Pancreas (tissue), 10 donors: ENCODE data around the gene BRICD5. TPM values are rescaled to one million over a fixed set of nuclear protein-coding genes. Genes with fewer than 3 reads are reported as not detected.

Experiments
- ATAC-seq, 4 donors: fragments of 200-7000 bp; cut with Tn5 transposase; one replicate each; pipeline versions ENCODE4 v1.8.0 to v1.9.1; 2020; ENCODE audit warnings: mild to moderate bottlenecking in 4 of 4, moderate library complexity in 4 of 4
- DNase-seq, 6 donors: peaks; one replicate each; pipeline ENCODE4 v3.0.0-alpha.2; 2020
- FAIRE-seq: peaks from 2 replicates; lab custom pipeline; 2012; peaks lifted over from hg19 to GRCh38; lab: Jason Lieb, UNC
- H3K27ac ChIP-seq, 4 donors: fragments of 200-600 bp; sonication (generic); 1 replicate in 3 of 4; 2 replicates in 1 of 4; pipeline versions ENCODE4 v1.5.0 to v1.8.0; 2020
- H3K27me3 ChIP-seq, 4 donors: fragments of 200-600 bp; one replicate each; pipeline ENCODE4 v1.8.0; 2021
- H3K36me3 ChIP-seq, 3 donors: fragments of 200-600 bp; sonication (generic) in 1 of 3; one replicate each; pipeline versions ENCODE4 v1.5.0 to v1.8.0; 2020 to 2021
- H3K4me1 ChIP-seq, 3 donors: fragments of 200-600 bp; one replicate each; pipeline ENCODE4 v1.8.0; 2021
- H3K4me3 ChIP-seq, 4 donors: fragments of 200-600 bp; sonication (generic) in 2 of 4; one replicate each; pipeline versions ENCODE4 v1.5.0 to v1.8.0; 2020 to 2021
- H3K9me3 ChIP-seq, 4 donors: fragments of 200-600 bp; one replicate each; pipeline ENCODE4 v1.8.0; 2021
- WGBS, 2 donors: extraction: QIAGEN DNeasy Blood & Tissue Kit; methylation state at CpG; one replicate each; pipeline ENCODE4 v1.1.7; 2013; 5-methylcytosine and 5-hydroxymethylcytosine counted together
- intact Hi-C, 3 donors: fragments of 100-400 bp; cut with DNase I; formaldehyde crosslinking; loops; one replicate each; pipeline versions ENCODE4 v1.11.1 to v1.14.2; 2022
- polyA plus RNA-seq, 2 donors: library from polyadenylated mRNA; stranded (reverse); fragments of 200-250 nt; gene quantifications; one replicate each; pipeline ENCODE4 v1.2.3, GENCODE V29; 2013
- total RNA-seq, 6 donors: library from RNA; stranded (reverse); fragmentation: NEBNext Ultra II Directional in 4 of 6; extraction: Animal tissue kit (Norgen Biotek cat#: 25700) in 4 of 6; gene quantifications; one replicate each; pipeline versions ENCODE4 v1.2.1 to v1.2.4, GENCODE V29; 2021 to 2023
- TF ChIP-seq, protein P1 (sequence below), 4 donors: fragments of 200-600 bp; sonication (generic) in 3 of 4; IDR thresholded peaks; one replicate each; pipeline versions ENCODE4 v1.5.0 to v1.8.0; 2021; ENCODE audit warnings: antibody characterized with exemption in 4 of 4
- donor health status: healthy with polysubstance abuse.
- donor health status: DM: no; HTN: no; CAD: no; lungs with moderate emphysema.
- donor health status: DM: no; HTN: no; CAD: no.
- donor health status: control.
- donor health status: control.
- donor health status: Bipolar disorder and iron deficiency.
- donor health status: DM: yes; HTN: yes; CAD: no.
- donor health status: DM: no; HTN: no; CAD: no.
- donor health status: DM: no; HTN: no; CAD: no.
- donor health status: DM: yes; HTN: yes; CAD: no.

BRICD5 gene
- total and polyA plus RNA-seq, 8 donors, result 1.0 to 24.5 (median 2.1) TPM

DNA sequence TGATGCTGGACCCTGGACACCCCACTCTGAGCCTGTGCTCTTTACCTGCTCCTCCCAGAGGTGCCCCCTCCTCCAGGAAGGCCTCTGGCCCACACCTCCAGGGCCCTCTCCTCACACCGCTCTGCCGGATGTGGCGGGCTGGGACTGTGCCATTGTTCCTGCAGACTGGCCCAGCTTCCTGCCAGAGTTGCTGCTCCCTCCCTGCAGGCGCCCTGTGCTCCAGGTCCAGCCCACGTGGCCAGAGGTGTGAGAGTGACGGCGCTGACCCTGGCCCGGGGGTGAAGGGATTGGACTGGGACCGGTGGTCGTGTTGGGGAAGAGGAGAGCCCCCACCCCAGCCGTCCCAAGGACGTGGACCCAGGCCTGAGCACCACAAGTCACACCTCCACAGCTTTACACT is 18.4 kb upstream of the BRICD5 start:
- Histone ChIP-seq H3K36me3 (peaks cover 4 to 38% (median 22%) of the 10 kb centered on the region in 3 donors), H3K4me3 (no peak overlapping the region), H3K27me3 (no peaks in the 10 kb centered on the region), H3K9me3 (no peaks in the 10 kb centered on the region), H3K27ac (no peak overlapping the region), H3K4me1 (peaks cover 6 to 11% (median 10%) of the 10 kb centered on the region in 3 donors)
- DNase-seq (peak in 1 of 6 donors; percentile 66), FAIRE-seq (no peak), ATAC-seq (no peak)
- intact Hi-C loops, result no loop called here
- WGBS, 2 donors, result 86 to 92% methylated on average over 11 to 12 of the region's 12 CpGs
- TF ChIP-seq, protein P1, sequence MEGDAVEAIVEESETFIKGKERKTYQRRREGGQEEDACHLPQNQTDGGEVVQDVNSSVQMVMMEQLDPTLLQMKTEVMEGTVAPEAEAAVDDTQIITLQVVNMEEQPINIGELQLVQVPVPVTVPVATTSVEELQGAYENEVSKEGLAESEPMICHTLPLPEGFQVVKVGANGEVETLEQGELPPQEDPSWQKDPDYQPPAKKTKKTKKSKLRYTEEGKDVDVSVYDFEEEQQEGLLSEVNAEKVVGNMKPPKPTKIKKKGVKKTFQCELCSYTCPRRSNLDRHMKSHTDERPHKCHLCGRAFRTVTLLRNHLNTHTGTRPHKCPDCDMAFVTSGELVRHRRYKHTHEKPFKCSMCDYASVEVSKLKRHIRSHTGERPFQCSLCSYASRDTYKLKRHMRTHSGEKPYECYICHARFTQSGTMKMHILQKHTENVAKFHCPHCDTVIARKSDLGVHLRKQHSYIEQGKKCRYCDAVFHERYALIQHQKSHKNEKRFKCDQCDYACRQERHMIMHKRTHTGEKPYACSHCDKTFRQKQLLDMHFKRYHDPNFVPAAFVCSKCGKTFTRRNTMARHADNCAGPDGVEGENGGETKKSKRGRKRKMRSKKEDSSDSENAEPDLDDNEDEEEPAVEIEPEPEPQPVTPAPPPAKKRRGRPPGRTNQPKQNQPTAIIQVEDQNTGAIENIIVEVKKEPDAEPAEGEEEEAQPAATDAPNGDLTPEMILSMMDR (IDR thresholded peaks at IDR 0.05), result no peak

DNA sequence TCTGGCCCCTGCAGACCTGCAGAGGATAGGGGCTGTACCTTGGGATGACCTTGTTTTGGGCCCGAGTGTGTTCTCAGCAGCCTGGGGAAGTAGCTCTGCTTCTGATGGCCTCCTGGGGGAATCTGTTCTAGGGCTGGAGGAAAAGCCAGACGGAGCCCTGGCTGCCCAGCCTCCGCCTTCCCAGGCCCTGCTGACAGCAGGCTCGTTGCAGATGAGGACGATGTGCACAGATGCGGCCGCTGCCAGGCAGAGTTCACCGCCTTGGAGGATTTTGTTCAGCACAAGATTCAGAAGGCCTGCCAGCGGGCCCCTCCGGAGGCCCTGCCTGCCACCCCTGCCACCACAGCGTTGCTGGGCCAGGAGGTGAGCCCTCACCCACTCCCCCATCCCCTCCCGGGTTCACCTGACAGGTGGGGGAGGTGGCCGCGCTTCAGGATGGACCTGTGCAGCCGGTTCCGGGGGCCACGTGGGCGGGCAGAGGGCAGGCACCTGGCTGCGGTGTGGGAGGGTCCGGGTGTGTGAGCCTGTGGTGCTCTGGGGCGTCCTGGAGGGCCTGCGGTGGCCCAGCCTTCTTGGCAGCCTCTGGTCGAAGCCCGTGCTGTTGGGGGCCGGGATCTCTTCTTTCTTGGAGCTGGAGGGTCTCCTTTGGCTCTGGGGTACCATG is 17.6 kb upstream of the BRICD5 start:
- DNase-seq (peak in 1 of 6 donors; percentile 63), ATAC-seq (no peak), FAIRE-seq (no peak)
- Histone ChIP-seq H3K36me3 (peaks cover 0 to 32% (median 15%) of the 10 kb centered on the region in 3 donors), H3K4me1 (peaks cover 6 to 11% (median 10%) of the 10 kb centered on the region in 3 donors), H3K9me3 (no peaks in the 10 kb centered on the region), H3K27ac (no peak overlapping the region), H3K27me3 (no peaks in the 10 kb centered on the region), H3K4me3 (no peak overlapping the region)
- 87 to 89% methylated on average over 25 of the region's 25 CpGs for WGBS, 2 donors
- TF ChIP-seq, protein P1 (IDR thresholded peaks at IDR 0.05), result no peak
- intact Hi-C loops, result no loop called here

DNA sequence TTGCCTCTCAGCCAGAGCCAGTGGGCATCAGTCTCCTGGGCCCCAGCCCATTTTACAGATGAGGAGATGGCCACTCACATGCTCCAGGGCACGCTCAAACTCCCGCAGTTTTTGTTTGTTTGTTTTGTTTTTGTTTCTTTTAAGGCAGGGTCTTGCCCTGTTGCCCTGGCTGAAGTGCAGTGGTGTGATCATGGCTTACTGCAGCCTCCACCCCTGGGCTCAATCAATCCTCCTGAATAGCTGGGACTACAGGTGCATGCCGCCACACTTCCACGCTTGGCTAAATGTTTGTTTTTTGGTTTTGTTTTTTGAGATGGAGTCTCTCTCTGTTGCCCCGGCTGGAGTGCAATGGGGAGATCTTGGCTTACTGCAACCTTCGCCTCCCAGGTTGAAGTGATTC is 16.3 kb upstream of the BRICD5 start:
- no peak for DNase-seq
- FAIRE-seq, result no peak
- no peak for ATAC-seq
- H3K4me1 ChIP-seq, result peaks cover 6 to 11% (median 10%) of the 10 kb centered on the region in 3 donors
- TF ChIP-seq, protein P1 (IDR thresholded peaks at IDR 0.05), result no peak
- WGBS, 2 donors, result 89% methylated on average over 6 of the region's 6 CpGs
- H3K4me3 ChIP-seq, result no peak overlapping the region
- no peaks in the 10 kb centered on the region for H3K9me3 ChIP-seq
- H3K27me3 ChIP-seq, result no peaks in the 10 kb centered on the region
- intact Hi-C loops, result no loop called here
- H3K27ac ChIP-seq, result no peak overlapping the region
- peaks cover 0 to 20% (median 6%) of the 10 kb centered on the region in 3 donors for H3K36me3 ChIP-seq

DNA sequence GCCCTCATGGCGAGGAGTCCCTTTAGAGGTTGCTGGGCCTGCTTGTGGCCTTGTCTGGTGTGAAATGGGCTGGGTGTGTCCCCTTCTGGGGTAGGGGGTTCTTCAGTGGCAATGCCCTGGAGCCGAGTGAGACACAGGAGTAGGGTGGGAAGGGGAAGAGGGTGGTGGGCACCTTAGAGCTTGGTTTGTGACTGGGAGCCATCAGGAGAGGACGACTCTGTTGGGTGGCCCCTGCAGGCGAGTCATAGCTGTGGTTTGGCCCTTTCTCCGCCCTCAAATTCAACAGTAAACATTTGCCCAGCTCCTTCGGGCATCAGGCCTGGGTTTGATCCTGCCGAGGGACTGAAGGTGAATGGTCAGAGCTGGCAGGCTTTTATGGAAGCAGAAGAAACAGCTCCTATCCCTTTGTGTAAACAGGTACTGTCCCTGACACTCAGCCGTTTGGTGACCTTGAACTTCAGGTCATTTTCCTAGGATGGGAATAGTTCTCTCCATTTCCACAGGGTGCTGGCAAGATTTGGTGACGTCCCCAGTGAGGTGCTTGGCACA is 15.7 kb upstream of the BRICD5 start:
- intact Hi-C loops, result no loop called here
- H3K36me3 ChIP-seq, result peaks cover 0 to 14% (median 6%) of the 10 kb centered on the region in 3 donors
- ATAC-seq (no peak), DNase-seq (no peak), FAIRE-seq (no peak)
- H3K4me3 ChIP-seq, result no peak overlapping the region
- no peaks in the 10 kb centered on the region for H3K9me3 ChIP-seq
- no peaks in the 10 kb centered on the region for H3K27me3 ChIP-seq
- TF ChIP-seq, protein P1 (IDR thresholded peaks at IDR 0.05), result no peak
- no peak overlapping the region for H3K27ac ChIP-seq
- H3K4me1 ChIP-seq, result peaks cover 6 to 11% (median 10%) of the 10 kb centered on the region in 3 donors
- WGBS, 2 donors, result 38 to 47% methylated on average over 9 of the region's 9 CpGs
